ENCODE results near the gene TAS1R3. TPM values are rescaled to one million over a fixed set of nuclear protein-coding genes. Genes with fewer than 3 reads are reported as not detected.

Gene TAS1R3
- total and polyA plus RNA-seq, 10 of the 15 experiments (the other 5 are each of a cell fraction or from before 2014, with no cell fraction given): 0.04 to 0.51 (median 0.08) TPM; not detected in 3

GRCh38 chr1:1307923-1308755 is 22.9 kb upstream of the TAS1R3 start, which contains the start of the genes ACAP3 and PUSL1:
ACAP3 (minus strand) TSS chr1:1307930; CDS start chr1:1307815, 115 bp downstream.
PUSL1 (plus strand) TSS chr1:1308597; CDS start chr1:1308644, 47 bp downstream.
- FAIRE-seq (peak; percentile 65), DNase-seq (ENCODE audit: low read depth, low spot score) (peak; percentile 40), ATAC-seq (peak; percentile 68)
- intact Hi-C loops (cut with micrococcal nuclease; ENCODE audit: unreplicated experiment): loop anchor here (2.0 to 5.0 kb wide), 2 partner anchors 67 to 191 kb away; partner anchors contain the start of genes AURKAIP1 and C1orf159
- no TSS peak for BruUV-seq (replicated peaks)
- Histone ChIP-seq H3K4me1 (ENCODE audit: control insufficient read depth, insufficient read depth, low read length) (peaks cover 27% of the 10 kb centered on the region), H3K9me3 (replicated peaks; ENCODE audit: control insufficient read depth, insufficient read depth, low read length) (no peaks in the 10 kb centered on the region), H3K4me3 (peak within 1 kb of the TSS; percentile 84), H3K4me2 (ENCODE audit: control insufficient read depth, insufficient read depth) (peak within 1 kb of the TSS; percentile 99), H4K20me1 (ENCODE audit: control insufficient read depth, insufficient read depth) (no peaks in the 10 kb centered on the region), H3K36me3 (ENCODE audit: control insufficient read depth in 2 of 2, insufficient read depth in 2 of 2, low read length in 1 of 2) (peaks cover 0 to 14% of the 10 kb centered on the region in 2 experiments; a peak in 3 of 4 replicates), H3K27ac (ENCODE audit: control insufficient read depth, insufficient read depth) (peak within 1 kb of the TSS; percentile 78), H2AFZ (ENCODE audit: control insufficient read depth, low read depth, low read length) (peak within 1 kb of the TSS; percentile 87), H3K27me3 (replicated peaks in 1 of 2; ENCODE audit: control insufficient read depth in 2 of 2, insufficient read depth in 2 of 2, low read length in 1 of 2) (no peaks in the 10 kb centered on the region), H3K9ac (ENCODE audit: control insufficient read depth, insufficient read depth, low read length) (peak within 1 kb of the TSS; percentile 77), H3K79me2 (ENCODE audit: control insufficient read depth, insufficient read depth, low read length) (peaks cover 26% of the 10 kb centered on the region)
- under 1% methylated on average over 93 of the region's 131 CpGs for WGBS (ENCODE audit: insufficient coverage, insufficient replicate concordance, low lambda C conversion rate, missing lambda C conversion rate)
- ChIA-PET POLR2A (no interaction called here), RAD21 (ENCODE audit: unreplicated experiment) (no interaction called here), CTCF (no interaction called here), SMC1A (ENCODE audit: uncharacterized antibody, unreplicated experiment) (no interaction called here)
- in situ Hi-C loops (cut with MboI): no loop called here
- TF ChIP-seq NR2C2 (IDR thresholded peaks at IDR 0.05; ENCODE audit: borderline replicate concordance, control insufficient read depth, insufficient read length, low read depth) (no peak), BMI1 (IDR thresholded peaks at IDR 0.05; ENCODE audit: borderline replicate concordance) (no peak), ZZZ3 (IDR thresholded peaks at IDR 0.05; ENCODE audit: control insufficient read depth, insufficient read length, low read depth) (no peak), HDAC6 (IDR thresholded peaks at IDR 0.05; ENCODE audit: unreplicated experiment) (peak; percentile 68), CREM (IDR thresholded peaks at IDR 0.05; ENCODE audit: low read depth) (peak; percentile 17), IRF3 (IDR thresholded peaks at IDR 0.05) (peak; percentile 81; the same call in 1 of the 2 replicates), NR2F1 (conservative IDR thresholded peaks at IDR 0.05) (no peak), NFXL1 (IDR thresholded peaks at IDR 0.05; ENCODE audit: borderline replicate concordance) (no peak), E2F4 (IDR thresholded peaks at IDR 0.05; ENCODE audit: low read depth, low read length) (no peak; the same call in 1 of the 2 replicates), ZNF384 (IDR thresholded peaks at IDR 0.05; ENCODE audit: borderline replicate concordance, low read depth, low read length) (no peak), NKRF (conservative IDR thresholded peaks at IDR 0.05) (peak; percentile 39), ATF7 (IDR thresholded peaks at IDR 0.05; ENCODE audit: low read depth) (no peak), MYC (IDR thresholded peaks at IDR 0.05; ENCODE audit: insufficient read depth, insufficient read length, insufficient replicate concordance, low read length, severe bottlenecking) (peak; percentile 19), RB1 (IDR thresholded peaks at IDR 0.05; ENCODE audit: borderline replicate concordance) (peak; percentile 77; the same call in 1 of the 2 replicates), ZSCAN29 (IDR thresholded peaks at IDR 0.05) (no peak), RUNX3 (IDR thresholded peaks at IDR 0.05; ENCODE audit: low read length) (peak; percentile 56), CREB1 (IDR thresholded peaks at IDR 0.05; ENCODE audit: low read depth) (peak; percentile 66), RELB (IDR thresholded peaks at IDR 0.05; ENCODE audit: low read depth) (peak; percentile 76; the same call in 1 of the 2 replicates)

Measured in GM12878 (cell line).